Measurements from ENCODE around the gene ATP1B1. TPM values are rescaled to one million over a fixed set of nuclear protein-coding genes. Genes with fewer than 3 reads are reported as not detected.

Gene ATP1B1
- total RNA-seq, 1 donor from 2014 or later: 385 TPM

GRCh38 chr1:169129109-169129784, 22.8 kb downstream of the ATP1B1 start:
- peaks cover 75% of the 10 kb centered on the region for H3K36me3 ChIP-seq
- H3K27ac ChIP-seq (replicated peaks): peak overlapping the region; percentile 39
- TF ChIP-seq CTCF (IDR thresholded peaks at IDR 0.05; ENCODE audit: borderline replicate concordance): no peak

GRCh38 chr1:169130683-169131082, 24.2 kb downstream of the ATP1B1 start:
- TF ChIP-seq CTCF (IDR thresholded peaks at IDR 0.05; ENCODE audit: borderline replicate concordance): no peak
- DNase-seq: no peak
- H3K9me3 ChIP-seq (replicated peaks): no peaks in the 10 kb centered on the region
- intact Hi-C loops (cut with micrococcal nuclease): no loop called here
- H3K27ac ChIP-seq (replicated peaks): no peak overlapping the region
- peaks cover 64% of the 10 kb centered on the region for H3K36me3 ChIP-seq
- H3K4me3 ChIP-seq: no peak overlapping the region
- H3K27me3 ChIP-seq (ENCODE audit: low read depth): no peaks in the 10 kb centered on the region
- H3K4me1 ChIP-seq: peaks cover 62% of the 10 kb centered on the region

More at GRCh38 chr1:169129109-169129784, 22.8 kb downstream of the ATP1B1 start:
- peaks cover 63% of the 10 kb centered on the region for H3K4me1 ChIP-seq
- H3K9me3 ChIP-seq (replicated peaks): no peaks in the 10 kb centered on the region
- intact Hi-C loops (cut with micrococcal nuclease): loop anchor here (10.0 kb wide), 1 partner anchor 524 kb away; no protein-coding TSS in a partner anchor
- H3K4me3 ChIP-seq: no peak overlapping the region
- DNase-seq: no peak
- no peaks in the 10 kb centered on the region for H3K27me3 ChIP-seq (ENCODE audit: low read depth)

- no peak for DNase-seq
- peaks cover 44% of the 10 kb centered on the region for H3K36me3 ChIP-seq
- H3K27me3 ChIP-seq (ENCODE audit: low read depth): no peaks in the 10 kb centered on the region
- no peak overlapping the region for H3K4me3 ChIP-seq
- peaks cover 43% of the 10 kb centered on the region for H3K4me1 ChIP-seq
- H3K9me3 ChIP-seq (replicated peaks): no peaks in the 10 kb centered on the region
- intact Hi-C loops (cut with micrococcal nuclease): no loop called here
- peak overlapping the region; percentile 2 for H3K27ac ChIP-seq (replicated peaks)
- TF ChIP-seq CTCF (IDR thresholded peaks at IDR 0.05; ENCODE audit: borderline replicate concordance): no peak
These were observed 26.2 kb downstream of the ATP1B1 start for GRCh38 chr1:169132512-169133227.

- Histone ChIP-seq H3K4me1 (peaks cover 38% of the 10 kb centered on the region), H3K27me3 (ENCODE audit: low read depth) (no peaks in the 10 kb centered on the region), H3K4me3 (no peak overlapping the region), H3K27ac (replicated peaks) (peak overlapping the region; percentile 5), H3K9me3 (replicated peaks) (no peaks in the 10 kb centered on the region), H3K36me3 (peaks cover 40% of the 10 kb centered on the region)
- DNase-seq: no peak
- intact Hi-C loops (cut with micrococcal nuclease): no loop called here
- TF ChIP-seq CTCF (IDR thresholded peaks at IDR 0.05; ENCODE audit: borderline replicate concordance): no peak
These were observed 26.7 kb downstream of the ATP1B1 start for GRCh38 chr1:169133228-169133576.

GRCh38 chr1:169133801-169134502, 27.5 kb downstream of the ATP1B1 start:
- intact Hi-C loops (cut with micrococcal nuclease): no loop called here
- no peak for DNase-seq
- H3K9me3 ChIP-seq (replicated peaks): no peaks in the 10 kb centered on the region
- TF ChIP-seq CTCF (IDR thresholded peaks at IDR 0.05; ENCODE audit: borderline replicate concordance): peak; percentile 51
- H3K4me3 ChIP-seq: no peak overlapping the region
- peaks cover 31% of the 10 kb centered on the region for H3K4me1 ChIP-seq
- H3K36me3 ChIP-seq: peaks cover 38% of the 10 kb centered on the region
- peak overlapping the region; percentile 5 for H3K27ac ChIP-seq (replicated peaks)
- no peaks in the 10 kb centered on the region for H3K27me3 ChIP-seq (ENCODE audit: low read depth)

Measured in left ventricle myocardium inferior (tissue), 1 donor.